Thyroid gland (tissue), 4 donors: Measurements from ENCODE around the gene PAX8. TPM values are rescaled to one million over a fixed set of nuclear protein-coding genes. Genes with fewer than 3 reads are reported as not detected.
"Not testable (repeated sequence)": the region's sequence is repeated elsewhere in the genome, so short reads cannot be mapped to it uniquely, and the experiment has no call there.

ENCODE experiments used
- DNase-seq, 2 donors: peaks; one replicate each; pipeline ENCODE4 v3.0.0-alpha.2; 2019
- H3K27ac ChIP-seq, 3 donors: fragments of 200-600 bp; sonication (generic); 1 replicate in 2 of 3; 2 replicates in 1 of 3; pipeline ENCODE4 v1.5.1; 2016 to 2019; ENCODE audit warnings: mild to moderate bottlenecking in 1 of 3, moderate library complexity in 1 of 3
- H3K27me3 ChIP-seq: fragments of 200-600 bp; sonication (generic); one replicate; pipeline ENCODE4 v1.5.1; 2019
- H3K36me3 ChIP-seq, 2 donors: fragments of 200-600 bp; sonication (generic); one replicate each; pipeline ENCODE4 v1.5.1; 2016 to 2019
- H3K4me1 ChIP-seq, 2 donors: fragments of 200-600 bp; sonication (generic); one replicate each; pipeline ENCODE4 v1.5.1; 2017 to 2019
- H3K4me3 ChIP-seq, 3 donors: fragments of 200-600 bp; sonication (generic); replicated peaks in 1 of 3; 1 replicate in 2 of 3; 2 replicates in 1 of 3; pipeline ENCODE4 v1.5.1; 2016; ENCODE audit warnings: mild to moderate bottlenecking in 1 of 3
- H3K9me3 ChIP-seq: fragments of 200-600 bp; sonication (generic); one replicate; pipeline ENCODE4 v1.5.1; 2017
- POLR2A ChIP-seq, 2 donors: fragments of 450-650 bp; IDR thresholded peaks; one replicate each; pipeline ENCODE4 v1.6.1; 2017; ENCODE audit warnings: antibody characterized with exemption in 2 of 2, mild to moderate bottlenecking in 2 of 2, moderate library complexity in 1 of 2
- WGBS, 2 donors: methylation state at CpG; one replicate each; pipeline ENCODE4 v1.1.5; 2017; 5-methylcytosine and 5-hydroxymethylcytosine counted together
- intact Hi-C: fragments of 100-400 bp; cut with DNase I; formaldehyde crosslinking; loops from one replicate; pipeline ENCODE4 v1.15.1; 2023
- total RNA-seq, 4 donors: library from RNA; depleted of rRNA; stranded (reverse); fragments of >200 nt; gene quantifications; one replicate each; pipeline ENCODE4 v1.2.3, GENCODE V29; 2016
- TF ChIP-seq, protein P1 (sequence below), 6 experiments: fragments of 200-600 bp in 3 of 6; fragments of 450-650 bp in 3 of 6; sonication (generic) in 3 of 6; IDR thresholded peaks; one replicate each; pipeline ENCODE4 v1.5.1; 2016 to 2019; ENCODE audit warnings: antibody characterized with exemption in 6 of 6, mild to moderate bottlenecking in 2 of 6, inconsistent platforms in 1 of 6, moderate library complexity in 1 of 6

PAX8 gene
- total RNA-seq: 1,000 to 10,000 TPM; 1,318 to 2,156 (median 1,767) TPM

DNA sequence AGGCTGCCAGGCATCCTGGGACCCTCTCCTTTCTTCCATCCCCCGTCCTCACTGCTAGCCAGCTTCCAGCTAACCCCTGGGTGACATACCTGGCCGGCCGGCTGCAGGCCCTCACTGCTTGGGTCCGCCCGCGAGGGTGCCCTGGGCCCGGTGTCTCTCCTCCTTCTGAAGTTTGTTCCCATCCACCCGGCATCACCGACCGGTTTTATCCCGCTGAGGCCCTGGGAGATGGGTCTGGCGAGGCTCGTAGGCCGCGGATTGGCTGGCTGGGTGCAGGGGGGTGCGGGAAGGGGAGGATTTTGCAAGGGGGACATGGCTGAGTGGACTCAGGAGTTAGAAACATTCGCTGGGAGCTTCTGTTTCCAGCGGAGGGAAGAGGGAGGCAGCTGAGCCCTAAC lies at the start of gene PAX8:
Gene PAX8 (minus strand): TSS at position 180 of the 398 bp plus-strand sequence. CDS start 527 bp downstream, outside the sequence.
- H3K9me3 ChIP-seq: no peaks in the 10 kb centered on the region
- no peaks in the 10 kb centered on the region for H3K27me3 ChIP-seq
- peak within 1 kb of the TSS; percentile 49 to 90 (median 73) for H3K4me3 ChIP-seq
- H3K27ac ChIP-seq: peak within 1 kb of the TSS; percentile 92 to 99 (median 93)
- peak; percentile 91 to 100 for TF ChIP-seq POLR2A (IDR thresholded peaks at IDR 0.05)
- TF ChIP-seq, protein P1, sequence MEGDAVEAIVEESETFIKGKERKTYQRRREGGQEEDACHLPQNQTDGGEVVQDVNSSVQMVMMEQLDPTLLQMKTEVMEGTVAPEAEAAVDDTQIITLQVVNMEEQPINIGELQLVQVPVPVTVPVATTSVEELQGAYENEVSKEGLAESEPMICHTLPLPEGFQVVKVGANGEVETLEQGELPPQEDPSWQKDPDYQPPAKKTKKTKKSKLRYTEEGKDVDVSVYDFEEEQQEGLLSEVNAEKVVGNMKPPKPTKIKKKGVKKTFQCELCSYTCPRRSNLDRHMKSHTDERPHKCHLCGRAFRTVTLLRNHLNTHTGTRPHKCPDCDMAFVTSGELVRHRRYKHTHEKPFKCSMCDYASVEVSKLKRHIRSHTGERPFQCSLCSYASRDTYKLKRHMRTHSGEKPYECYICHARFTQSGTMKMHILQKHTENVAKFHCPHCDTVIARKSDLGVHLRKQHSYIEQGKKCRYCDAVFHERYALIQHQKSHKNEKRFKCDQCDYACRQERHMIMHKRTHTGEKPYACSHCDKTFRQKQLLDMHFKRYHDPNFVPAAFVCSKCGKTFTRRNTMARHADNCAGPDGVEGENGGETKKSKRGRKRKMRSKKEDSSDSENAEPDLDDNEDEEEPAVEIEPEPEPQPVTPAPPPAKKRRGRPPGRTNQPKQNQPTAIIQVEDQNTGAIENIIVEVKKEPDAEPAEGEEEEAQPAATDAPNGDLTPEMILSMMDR (IDR thresholded peaks at IDR 0.05): peak in 1 of 6 experiments; percentile 13
- peak; percentile 97 to 98 for DNase-seq
- 25 to 35% methylated on average over 18 of the region's 18 CpGs for WGBS, 2 donors
- H3K4me1 ChIP-seq: peaks cover 41 to 45% of the 10 kb centered on the region in 2 donors
- intact Hi-C loops: no loop called here
- peaks cover 31 to 36% of the 10 kb centered on the region in 2 donors for H3K36me3 ChIP-seq

DNA sequence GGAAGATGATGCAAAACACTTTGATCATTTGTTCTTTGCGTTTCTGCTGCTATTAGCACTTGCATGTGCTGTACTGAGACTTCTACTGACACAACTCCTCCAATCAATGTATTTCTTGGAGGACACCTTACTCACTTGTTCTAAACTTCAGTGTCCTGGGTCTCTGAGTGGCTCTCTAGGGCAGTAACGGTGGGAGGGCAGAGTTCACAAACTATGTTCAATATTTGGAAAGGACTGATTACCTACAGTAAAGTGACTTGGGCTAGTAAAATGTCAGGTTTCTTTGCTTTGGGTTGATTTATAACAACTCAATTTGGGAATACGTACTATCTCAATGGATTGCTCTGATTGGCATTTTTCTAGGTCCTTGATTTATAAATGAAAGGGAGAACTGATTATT lies 49.3 kb upstream of the PAX8 start:
- intact Hi-C loops: no loop called here
- no peak for DNase-seq
- Histone ChIP-seq H3K27ac (peak overlapping the region in 1 of 3 donors; percentile 30), H3K27me3 (no peaks in the 10 kb centered on the region), H3K4me3 (no peak overlapping the region), H3K9me3 (no peaks in the 10 kb centered on the region), H3K36me3 (no peaks in the 10 kb centered on the region), H3K4me1 (peaks cover 2 to 8% of the 10 kb centered on the region in 2 donors)
- 80 to 90% methylated on average over 3 of the region's 3 CpGs for WGBS, 2 donors
- TF ChIP-seq, protein P1 (IDR thresholded peaks at IDR 0.05): no peak
- no peak for TF ChIP-seq POLR2A (IDR thresholded peaks at IDR 0.05)

DNA sequence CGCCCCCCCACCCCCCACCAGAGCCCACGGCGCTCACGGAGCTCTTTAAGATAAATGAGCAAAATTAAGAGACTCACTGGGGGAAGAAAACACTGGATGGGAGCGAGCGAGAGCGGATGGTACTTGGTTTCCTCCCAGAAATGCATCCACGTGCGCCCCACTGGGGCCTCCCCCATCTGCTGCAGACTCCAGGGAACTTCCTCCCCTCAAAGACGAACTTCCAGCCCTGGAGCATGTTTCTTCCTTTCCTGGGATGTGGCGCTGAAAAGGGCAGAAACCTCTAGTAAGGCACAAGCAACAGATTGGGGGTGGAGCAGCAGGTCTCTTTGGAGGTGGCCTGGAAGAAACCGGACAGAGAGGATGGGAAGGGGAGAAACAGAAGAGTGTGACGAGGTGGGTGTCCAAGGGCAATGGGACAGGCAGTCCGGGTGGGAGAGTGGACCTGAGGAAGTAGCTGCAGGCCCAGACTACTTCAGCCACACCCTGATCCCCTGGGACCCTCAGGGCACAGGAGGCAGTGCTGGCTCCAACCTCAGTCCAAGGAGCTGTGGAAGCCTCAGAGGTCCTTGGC lies 46.5 kb upstream of the PAX8 start:
- WGBS, 2 donors: 1 to 7% methylated on average over 14 of the region's 14 CpGs

DNA sequence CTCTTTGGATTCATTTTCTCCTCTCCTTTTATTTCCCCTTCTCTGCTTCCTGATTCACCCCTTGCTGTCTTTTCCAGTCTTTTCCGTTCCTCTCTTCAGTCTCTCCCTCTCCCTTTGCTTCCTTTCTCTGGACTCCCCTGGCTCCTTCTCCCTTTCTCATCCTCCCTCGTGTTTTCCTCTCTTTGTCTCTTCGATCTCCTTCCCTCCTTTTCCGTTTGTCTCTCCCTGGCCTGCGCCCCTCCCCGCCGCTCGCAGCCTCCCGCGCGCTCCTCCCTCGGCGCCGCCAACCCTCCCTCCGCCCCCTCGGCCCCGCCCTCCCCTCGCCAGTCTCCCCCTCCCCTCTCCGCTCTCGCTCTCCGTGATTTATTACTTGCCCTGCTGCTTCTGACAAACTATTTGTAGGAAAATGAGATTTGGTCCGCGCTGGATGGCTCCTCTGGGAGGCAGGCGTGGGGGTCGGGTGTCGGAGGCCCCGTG lies 46.0 kb upstream of the PAX8 start:
- peaks cover 6 to 8% of the 10 kb centered on the region in 2 donors for H3K4me1 ChIP-seq
- peak overlapping the region in 2 of 3 donors; percentile 19 to 32 for H3K4me3 ChIP-seq
- no peaks in the 10 kb centered on the region for H3K9me3 ChIP-seq
- TF ChIP-seq, protein P1 (IDR thresholded peaks at IDR 0.05): no peak
- no peak for TF ChIP-seq POLR2A (IDR thresholded peaks at IDR 0.05)
- intact Hi-C loops: no loop called here
- peak; percentile 67 to 72 for DNase-seq
- H3K27me3 ChIP-seq: no peaks in the 10 kb centered on the region
- no peaks in the 10 kb centered on the region for H3K36me3 ChIP-seq
- H3K27ac ChIP-seq: peak overlapping the region; percentile 63 to 76 (median 69)
- WGBS, 2 donors: 0 to 1% methylated on average over 27 of the region's 27 CpGs

More for the DNA sequence above, 46.5 kb upstream of the PAX8 start:
- H3K27me3 ChIP-seq, H3K36me3 ChIP-seq, intact Hi-C loops, H3K9me3 ChIP-seq, H3K4me1 ChIP-seq: not testable (repeated sequence)
- Histone ChIP-seq H3K27ac (peak overlapping the region; percentile 63 to 76 (median 69)), H3K4me3 (peak overlapping the region in 2 of 3 donors; percentile 19 to 32)
- DNase-seq: peak in 1 of 2 donors; percentile 16

DNA sequence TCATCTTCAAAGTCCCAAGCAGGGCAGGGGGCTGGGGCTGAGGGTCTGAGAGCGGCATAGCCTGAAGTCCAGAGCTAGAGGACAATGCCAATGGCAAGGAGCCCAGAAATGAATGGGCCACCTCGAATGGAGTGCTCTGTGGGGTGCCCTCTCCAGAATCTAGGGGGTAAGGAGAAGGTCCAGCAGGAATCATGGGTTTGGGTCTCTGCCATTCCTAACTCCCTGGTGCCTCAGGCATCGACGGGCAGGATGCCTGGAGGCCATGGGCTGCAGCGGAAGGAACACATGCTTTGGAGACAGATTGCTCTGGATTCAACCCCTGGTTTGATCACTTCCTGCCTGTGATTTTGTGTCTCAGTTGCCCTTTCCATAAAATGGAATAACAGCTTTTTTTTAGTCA lies 44.4 kb upstream of the PAX8 start:
- intact Hi-C loops, H3K4me1 ChIP-seq, H3K27me3 ChIP-seq, H3K36me3 ChIP-seq, H3K4me3 ChIP-seq, H3K9me3 ChIP-seq: not testable (repeated sequence)
- peak; percentile 31 to 54 for DNase-seq
- H3K27ac ChIP-seq: peak overlapping the region in 2 of 3 donors; percentile 26 to 34
- WGBS, 2 donors: 28 to 35% methylated on average over 5 of the region's 5 CpGs

DNA sequence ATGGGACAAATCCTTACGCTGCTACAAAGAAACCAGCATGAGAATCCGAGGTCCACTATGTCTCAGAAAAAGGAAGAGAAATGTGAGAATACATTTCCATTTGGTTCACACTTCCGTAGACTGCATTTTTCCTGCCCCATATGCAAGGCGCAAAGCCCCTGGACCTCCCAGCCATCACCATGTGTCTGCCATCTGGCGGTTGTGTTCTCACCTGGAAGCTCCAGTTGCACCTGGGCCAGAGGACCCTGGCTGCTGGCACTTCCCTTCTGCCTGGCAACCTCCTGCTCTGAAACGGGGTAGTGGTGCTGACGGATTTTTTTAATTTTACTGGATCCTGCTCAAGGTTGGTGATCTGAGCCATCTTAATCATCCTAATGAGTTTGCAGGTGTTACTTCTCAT lies 41.4 kb upstream of the PAX8 start:
- H3K27ac ChIP-seq, H3K9me3 ChIP-seq, DNase-seq, H3K36me3 ChIP-seq, intact Hi-C loops, H3K4me1 ChIP-seq, H3K27me3 ChIP-seq, H3K4me3 ChIP-seq: not testable (repeated sequence)
- WGBS, 2 donors: 86 to 91% methylated on average over 7 of the region's 7 CpGs

DNA sequence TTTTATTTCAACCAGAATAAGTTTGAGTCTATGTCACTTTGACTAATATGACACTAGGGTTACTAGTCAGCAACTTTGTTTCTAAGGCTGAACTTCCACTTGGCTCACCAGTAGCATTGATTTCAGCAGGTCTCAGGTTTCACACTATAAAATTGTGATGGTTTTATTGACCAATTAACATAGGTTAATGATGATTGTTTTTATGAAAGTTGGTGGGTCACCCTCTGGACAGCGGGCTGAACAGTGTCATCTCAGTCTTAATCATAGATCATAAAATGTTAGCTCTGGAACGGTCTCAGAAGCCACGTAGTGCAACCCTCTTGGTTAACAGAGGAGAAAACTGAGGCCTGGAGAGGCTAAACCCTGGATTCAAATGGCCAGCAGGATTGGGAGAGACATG lies 40.2 kb upstream of the PAX8 start:
- H3K27ac ChIP-seq, intact Hi-C loops, H3K4me3 ChIP-seq, DNase-seq, H3K4me1 ChIP-seq, H3K36me3 ChIP-seq, H3K27me3 ChIP-seq, H3K9me3 ChIP-seq: not testable (repeated sequence)
- WGBS, 2 donors: 85 to 93% methylated on average over 3 of the region's 3 CpGs
